OCI-LY3 (cell line): ENCODE data around the gene GOLT1A.

Experiments used
- H2AFZ ChIP-seq: fragments of 200-600, 300-600 bp; shearing (Covaris generic); 2 replicates; pipeline ENCODE4 v1.6.0; 2014; ENCODE audit warnings: antibody characterized with exemption, low read depth, low read length
- H3K27ac ChIP-seq: fragments of 200-600, 300-600 bp; sonication (generic); 2 replicates; pipeline ENCODE4 v1.5.1; 2014; ENCODE audit warnings: mild to moderate bottlenecking, low read length, moderate library complexity, mixed read lengths
- H3K27me3 ChIP-seq: fragments of 200-600, 300-600 bp; sonication (generic); 2 replicates; pipeline ENCODE4 v1.6.1; 2014; ENCODE audit warnings: low read depth, low read length, mixed read lengths
- H3K36me3 ChIP-seq: fragments of 200-600, 300-600 bp; sonication (generic); replicated peaks from 2 replicates; pipeline ENCODE3; 2014; ENCODE audit warnings: low read depth, low read length, mixed read lengths
- H3K4me1 ChIP-seq: fragments of 300-600, 200-600 bp; sonication (generic); 2 replicates; pipeline ENCODE4 v1.6.1; 2014; ENCODE audit warnings: low read length, mixed read lengths
- H3K4me2 ChIP-seq: fragments of 200-600, 300-600 bp; sonication (generic); 2 replicates; pipeline ENCODE4 v1.6.1; 2014; ENCODE audit warnings: low read length, mixed read lengths
- H3K4me3 ChIP-seq: fragments of 300-600, 200-600 bp; sonication (generic); 2 replicates; pipeline ENCODE4 v1.5.1; 2014; ENCODE audit warnings: antibody characterized with exemption, mild to moderate bottlenecking, low read length, moderate library complexity
- H3K79me2 ChIP-seq: fragments of 300-600, 200-600 bp; shearing (Covaris generic); 2 replicates; pipeline ENCODE4 v1.6.1; 2014; ENCODE audit warnings: mild to moderate bottlenecking, low read length, mixed read lengths
- H3K9ac ChIP-seq: fragments of 300-600, 200-600 bp; shearing (Covaris generic); 2 replicates; pipeline ENCODE4 v1.6.0; 2014; ENCODE audit warnings: mild to moderate bottlenecking, low read length, moderate library complexity
- H3K9me3 ChIP-seq: fragments of 200-600, 300-600 bp; shearing (Covaris generic); 2 replicates; pipeline ENCODE4 v1.6.1; 2014; ENCODE audit warnings: low read length, mixed read lengths; ENCODE audit not compliant: insufficient read depth
- H4K20me1 ChIP-seq: fragments of 200-600, 300-600 bp; sonication (generic); 2 replicates; pipeline ENCODE4 v1.6.1; 2016; ENCODE audit warnings: low read length, mixed read lengths; ENCODE audit not compliant: insufficient read depth
- EZH2phosphoT487 ChIP-seq: fragments of 200-600 bp; shearing (Covaris generic); IDR thresholded peaks from 2 replicates; pipeline ENCODE4 v1.6.1; 2018; ENCODE audit warnings: antibody characterized with exemption, mixed run types, low read depth
- TF ChIP-seq, protein P1 (sequence below): fragments of 200-600, 300-600 bp; sonication (generic); IDR thresholded peaks from 2 replicates; pipeline ENCODE4 v1.5.1; 2014; ENCODE audit warnings: antibody characterized with exemption, low read length, low read depth

The GOLT1A gene

DNA sequence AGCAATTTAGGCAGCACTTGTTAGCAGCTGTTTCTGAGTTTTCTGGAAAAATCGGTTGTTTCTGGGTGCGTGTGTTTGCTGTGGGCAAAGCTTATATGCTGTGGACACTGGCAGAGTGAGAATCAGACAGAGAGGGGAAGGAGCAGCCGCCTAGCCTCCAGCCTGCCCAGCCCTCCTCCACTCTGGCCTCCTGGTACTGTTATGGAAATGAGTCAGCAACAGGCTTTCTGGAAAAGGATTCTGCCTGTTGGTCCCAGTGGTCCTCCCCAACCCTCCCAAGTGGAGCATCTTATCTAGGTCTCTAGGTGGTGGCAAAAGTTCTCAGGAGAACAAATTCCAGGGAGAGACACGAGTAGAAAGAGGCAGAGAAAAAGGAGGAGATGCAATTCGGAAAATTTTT is 42.2 kb upstream of the GOLT1A start:
- Histone ChIP-seq H3K9ac (no peak overlapping the region), H4K20me1 (no peaks in the 10 kb centered on the region), H3K4me2 (no peak overlapping the region), H3K36me3 (no peaks in the 10 kb centered on the region), H3K9me3 (no peaks in the 10 kb centered on the region), H3K79me2 (no peaks in the 10 kb centered on the region), H3K27me3 (peaks cover 51% of the 10 kb centered on the region), H2AFZ (no peak overlapping the region), H3K27ac (no peak overlapping the region), H3K4me1 (no peaks in the 10 kb centered on the region), H3K4me3 (no peak overlapping the region)
- TF ChIP-seq, protein P1, sequence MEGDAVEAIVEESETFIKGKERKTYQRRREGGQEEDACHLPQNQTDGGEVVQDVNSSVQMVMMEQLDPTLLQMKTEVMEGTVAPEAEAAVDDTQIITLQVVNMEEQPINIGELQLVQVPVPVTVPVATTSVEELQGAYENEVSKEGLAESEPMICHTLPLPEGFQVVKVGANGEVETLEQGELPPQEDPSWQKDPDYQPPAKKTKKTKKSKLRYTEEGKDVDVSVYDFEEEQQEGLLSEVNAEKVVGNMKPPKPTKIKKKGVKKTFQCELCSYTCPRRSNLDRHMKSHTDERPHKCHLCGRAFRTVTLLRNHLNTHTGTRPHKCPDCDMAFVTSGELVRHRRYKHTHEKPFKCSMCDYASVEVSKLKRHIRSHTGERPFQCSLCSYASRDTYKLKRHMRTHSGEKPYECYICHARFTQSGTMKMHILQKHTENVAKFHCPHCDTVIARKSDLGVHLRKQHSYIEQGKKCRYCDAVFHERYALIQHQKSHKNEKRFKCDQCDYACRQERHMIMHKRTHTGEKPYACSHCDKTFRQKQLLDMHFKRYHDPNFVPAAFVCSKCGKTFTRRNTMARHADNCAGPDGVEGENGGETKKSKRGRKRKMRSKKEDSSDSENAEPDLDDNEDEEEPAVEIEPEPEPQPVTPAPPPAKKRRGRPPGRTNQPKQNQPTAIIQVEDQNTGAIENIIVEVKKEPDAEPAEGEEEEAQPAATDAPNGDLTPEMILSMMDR = no peak

GRCh38 chr1:204255225-204255624 is 41.4 kb upstream of the GOLT1A start:
- no peaks in the 10 kb centered on the region for H3K4me1 ChIP-seq
- H3K79me2 ChIP-seq = no peaks in the 10 kb centered on the region
- H3K9ac ChIP-seq = no peak overlapping the region
- no peak overlapping the region for H3K4me2 ChIP-seq
- peaks cover 56% of the 10 kb centered on the region for H3K27me3 ChIP-seq
- no peak for TF ChIP-seq EZH2phosphoT487
- TF ChIP-seq, protein P1 = no peak
- H3K4me3 ChIP-seq = no peak overlapping the region
- no peak overlapping the region for H3K27ac ChIP-seq
- H4K20me1 ChIP-seq = no peaks in the 10 kb centered on the region
- H3K9me3 ChIP-seq = no peaks in the 10 kb centered on the region
- H2AFZ ChIP-seq = no peak overlapping the region
- H3K36me3 ChIP-seq = no peaks in the 10 kb centered on the region

GRCh38 chr1:204254031-204254661 is 40.4 kb upstream of the GOLT1A start:
- no peak overlapping the region for H3K4me2 ChIP-seq
- no peaks in the 10 kb centered on the region for H3K36me3 ChIP-seq
- H3K27ac ChIP-seq = no peak overlapping the region
- H3K9me3 ChIP-seq = no peaks in the 10 kb centered on the region
- no peaks in the 10 kb centered on the region for H4K20me1 ChIP-seq
- no peak overlapping the region for H3K9ac ChIP-seq
- H3K79me2 ChIP-seq = no peaks in the 10 kb centered on the region
- peaks cover 67% of the 10 kb centered on the region for H3K27me3 ChIP-seq
- no peak for TF ChIP-seq EZH2phosphoT487
- TF ChIP-seq, protein P1 = no peak
- no peaks in the 10 kb centered on the region for H3K4me1 ChIP-seq
- no peak overlapping the region for H2AFZ ChIP-seq
- H3K4me3 ChIP-seq = no peak overlapping the region

DNA sequence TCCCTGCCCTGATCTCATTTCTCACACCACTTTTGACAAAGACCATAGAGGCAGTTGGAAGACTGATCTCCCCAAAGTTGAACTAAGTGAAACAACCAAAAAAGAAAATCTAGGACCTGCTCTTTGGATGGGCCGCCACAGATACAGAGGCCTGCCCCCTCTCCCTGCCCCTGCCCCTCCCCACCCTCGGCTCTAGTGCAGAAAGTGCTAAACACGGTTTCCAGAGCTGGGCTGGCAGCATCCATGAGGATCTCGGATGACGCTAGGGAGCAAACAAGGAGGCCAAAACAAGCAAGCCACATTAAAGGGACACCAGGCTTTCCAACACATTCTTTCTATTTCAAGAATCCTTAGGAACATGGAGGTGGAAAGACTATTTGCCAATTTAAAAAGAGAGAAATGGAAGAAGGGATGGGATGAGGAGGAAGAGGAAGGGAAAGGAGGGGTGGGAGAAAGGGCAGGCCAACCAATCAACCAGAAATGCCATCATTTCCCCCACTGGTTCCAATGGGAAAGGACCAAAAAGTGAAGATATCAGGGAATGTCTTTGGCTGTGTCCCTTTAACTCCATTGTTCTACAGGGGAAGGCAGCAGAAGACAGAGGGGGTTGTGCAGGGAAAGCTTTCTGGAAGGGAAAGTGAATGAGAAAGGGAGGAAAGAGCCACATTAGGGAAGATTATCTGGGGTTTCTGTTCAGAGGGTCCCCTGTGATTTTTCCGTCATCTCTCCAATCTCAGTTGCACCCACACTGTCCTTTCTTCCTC is 38.3 kb upstream of the GOLT1A start:
- Histone ChIP-seq H3K9ac (no peak overlapping the region), H3K27ac (no peak overlapping the region), H3K9me3 (no peaks in the 10 kb centered on the region), H3K4me3 (no peak overlapping the region), H3K27me3 (peaks cover 78% of the 10 kb centered on the region), H3K36me3 (no peaks in the 10 kb centered on the region), H3K79me2 (no peaks in the 10 kb centered on the region), H2AFZ (no peak overlapping the region), H4K20me1 (no peaks in the 10 kb centered on the region), H3K4me2 (no peak overlapping the region), H3K4me1 (no peaks in the 10 kb centered on the region)
- TF ChIP-seq, protein P1 = no peak
- no peak for TF ChIP-seq EZH2phosphoT487
